ENCODE data around the gene KBTBD13. TPM values are rescaled to one million over a fixed set of nuclear protein-coding genes. Genes with fewer than 3 reads are reported as not detected.

Gene KBTBD13
- total RNA-seq, 1 experiment from 2014 or later = not detected

DNA sequence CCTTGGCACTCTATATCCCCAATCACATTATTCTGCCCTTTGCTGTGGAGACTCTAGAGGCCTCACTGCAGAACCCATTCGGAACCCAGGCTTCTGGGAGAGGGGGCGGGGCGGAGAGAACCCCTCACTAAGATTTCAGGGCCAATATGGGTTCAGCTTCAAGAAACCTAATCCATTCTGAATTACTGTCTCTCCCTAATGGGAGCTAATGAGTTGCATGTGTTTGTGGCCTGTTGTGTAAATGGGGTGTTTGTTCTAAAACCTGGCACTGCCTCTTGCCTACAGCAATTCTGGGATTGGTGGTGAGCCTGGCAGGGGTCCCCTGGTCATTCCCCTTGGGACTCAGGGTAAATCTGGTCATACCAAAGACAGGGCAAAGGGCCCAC, 8.2 kb upstream of the KBTBD13 start:
- TF ChIP-seq TCF7L2 (IDR thresholded peaks at IDR 0.05; ENCODE audit: low read depth, low read length) (no peak), SIN3A (IDR thresholded peaks at IDR 0.05; ENCODE audit: borderline replicate concordance, insufficient read depth, low read depth, low read length) (no peak), POLR2AphosphoS5 (IDR thresholded peaks at IDR 0.05; ENCODE audit: low read depth, low read length) (no peak)
- TF ChIP-seq, protein P1, sequence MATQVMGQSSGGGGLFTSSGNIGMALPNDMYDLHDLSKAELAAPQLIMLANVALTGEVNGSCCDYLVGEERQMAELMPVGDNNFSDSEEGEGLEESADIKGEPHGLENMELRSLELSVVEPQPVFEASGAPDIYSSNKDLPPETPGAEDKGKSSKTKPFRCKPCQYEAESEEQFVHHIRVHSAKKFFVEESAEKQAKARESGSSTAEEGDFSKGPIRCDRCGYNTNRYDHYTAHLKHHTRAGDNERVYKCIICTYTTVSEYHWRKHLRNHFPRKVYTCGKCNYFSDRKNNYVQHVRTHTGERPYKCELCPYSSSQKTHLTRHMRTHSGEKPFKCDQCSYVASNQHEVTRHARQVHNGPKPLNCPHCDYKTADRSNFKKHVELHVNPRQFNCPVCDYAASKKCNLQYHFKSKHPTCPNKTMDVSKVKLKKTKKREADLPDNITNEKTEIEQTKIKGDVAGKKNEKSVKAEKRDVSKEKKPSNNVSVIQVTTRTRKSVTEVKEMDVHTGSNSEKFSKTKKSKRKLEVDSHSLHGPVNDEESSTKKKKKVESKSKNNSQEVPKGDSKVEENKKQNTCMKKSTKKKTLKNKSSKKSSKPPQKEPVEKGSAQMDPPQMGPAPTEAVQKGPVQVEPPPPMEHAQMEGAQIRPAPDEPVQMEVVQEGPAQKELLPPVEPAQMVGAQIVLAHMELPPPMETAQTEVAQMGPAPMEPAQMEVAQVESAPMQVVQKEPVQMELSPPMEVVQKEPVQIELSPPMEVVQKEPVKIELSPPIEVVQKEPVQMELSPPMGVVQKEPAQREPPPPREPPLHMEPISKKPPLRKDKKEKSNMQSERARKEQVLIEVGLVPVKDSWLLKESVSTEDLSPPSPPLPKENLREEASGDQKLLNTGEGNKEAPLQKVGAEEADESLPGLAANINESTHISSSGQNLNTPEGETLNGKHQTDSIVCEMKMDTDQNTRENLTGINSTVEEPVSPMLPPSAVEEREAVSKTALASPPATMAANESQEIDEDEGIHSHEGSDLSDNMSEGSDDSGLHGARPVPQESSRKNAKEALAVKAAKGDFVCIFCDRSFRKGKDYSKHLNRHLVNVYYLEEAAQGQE (IDR thresholded peaks at IDR 0.05; ENCODE audit: insufficient read depth in 1 of 2, low read depth in 2 of 2, low read length in 1 of 2) = no peak
- TF ChIP-seq, protein P2, sequence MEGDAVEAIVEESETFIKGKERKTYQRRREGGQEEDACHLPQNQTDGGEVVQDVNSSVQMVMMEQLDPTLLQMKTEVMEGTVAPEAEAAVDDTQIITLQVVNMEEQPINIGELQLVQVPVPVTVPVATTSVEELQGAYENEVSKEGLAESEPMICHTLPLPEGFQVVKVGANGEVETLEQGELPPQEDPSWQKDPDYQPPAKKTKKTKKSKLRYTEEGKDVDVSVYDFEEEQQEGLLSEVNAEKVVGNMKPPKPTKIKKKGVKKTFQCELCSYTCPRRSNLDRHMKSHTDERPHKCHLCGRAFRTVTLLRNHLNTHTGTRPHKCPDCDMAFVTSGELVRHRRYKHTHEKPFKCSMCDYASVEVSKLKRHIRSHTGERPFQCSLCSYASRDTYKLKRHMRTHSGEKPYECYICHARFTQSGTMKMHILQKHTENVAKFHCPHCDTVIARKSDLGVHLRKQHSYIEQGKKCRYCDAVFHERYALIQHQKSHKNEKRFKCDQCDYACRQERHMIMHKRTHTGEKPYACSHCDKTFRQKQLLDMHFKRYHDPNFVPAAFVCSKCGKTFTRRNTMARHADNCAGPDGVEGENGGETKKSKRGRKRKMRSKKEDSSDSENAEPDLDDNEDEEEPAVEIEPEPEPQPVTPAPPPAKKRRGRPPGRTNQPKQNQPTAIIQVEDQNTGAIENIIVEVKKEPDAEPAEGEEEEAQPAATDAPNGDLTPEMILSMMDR (IDR thresholded peaks at IDR 0.05) = no peak
- H3K4me1 ChIP-seq (ENCODE audit: control insufficient read depth, insufficient read depth, low read length) = no peaks in the 10 kb centered on the region
- ChIA-PET CTCF (interaction anchor here (0.6 kb wide), 1 partner anchor 16 kb away, joined by 3 read pairs; no protein-coding TSS in a partner anchor), POLR2A (no interaction called here)
- ATAC-seq (no peak), DNase-seq (ENCODE audit: low read depth, low spot score) (no peak)
- H3K4me3 ChIP-seq (ENCODE audit: low read depth in 2 of 2, low read length in 2 of 2) = peak overlapping the region in 1 of 2 experiments; percentile 23; a peak in 1 of 4 replicates
- in situ Hi-C loops (cut with HindIII; ENCODE audit: low pct_unique_long_range_greater_than_20kb, low sequenced_read_pairs) (no loop called here), intact Hi-C loops (cut with micrococcal nuclease; ENCODE audit: unreplicated experiment) (loop anchor here (1.0 kb wide), 1 partner anchor 8 kb away; the partner anchor contains the start of gene KBTBD13)
- peaks cover 6% of the 10 kb centered on the region; the same call in 1 of the 2 replicates for H3K27me3 ChIP-seq (ENCODE audit: control insufficient read depth, insufficient read depth, low read length)
- BruUV-seq (replicated peaks) = no TSS peak
- no peaks in the 10 kb centered on the region for H3K36me3 ChIP-seq (ENCODE audit: control insufficient read depth, insufficient read depth, low read length)
- no peak overlapping the region for H3K27ac ChIP-seq (ENCODE audit: low read length)
- H3K9me3 ChIP-seq (ENCODE audit: control insufficient read depth, insufficient read depth, low read depth, low read length) = no peaks in the 10 kb centered on the region

DNA sequence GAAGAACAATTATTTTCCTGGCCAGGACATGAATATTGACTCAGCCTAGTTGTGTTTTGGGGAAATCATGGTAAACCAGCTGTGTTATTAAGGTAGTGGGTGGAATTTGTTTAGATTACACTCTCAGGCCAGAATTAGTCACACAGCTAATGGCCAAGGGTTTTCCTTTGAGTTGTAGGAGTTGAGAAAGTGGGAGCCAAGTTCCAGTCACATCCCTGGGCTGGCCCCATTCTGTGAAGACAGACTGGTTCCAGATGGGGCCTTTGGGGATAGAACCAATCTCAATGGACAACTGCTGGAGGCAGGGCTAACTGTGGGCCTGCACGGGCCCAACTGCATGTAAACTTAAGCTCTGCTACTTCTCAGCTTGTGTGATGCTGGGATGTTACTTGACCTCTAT, 7.4 kb upstream of the KBTBD13 start:
- Histone ChIP-seq H3K27ac (ENCODE audit: low read length) (no peak overlapping the region), H3K4me1 (ENCODE audit: control insufficient read depth, insufficient read depth, low read length) (no peaks in the 10 kb centered on the region), H3K27me3 (ENCODE audit: control insufficient read depth, insufficient read depth, low read length) (peaks cover 6% of the 10 kb centered on the region; the same call in 1 of the 2 replicates), H3K9me3 (ENCODE audit: control insufficient read depth, insufficient read depth, low read depth, low read length) (no peaks in the 10 kb centered on the region), H3K36me3 (ENCODE audit: control insufficient read depth, insufficient read depth, low read length) (no peaks in the 10 kb centered on the region), H3K4me3 (ENCODE audit: low read depth in 2 of 2, low read length in 2 of 2) (no peak overlapping the region)
- in situ Hi-C loops (cut with HindIII; ENCODE audit: low pct_unique_long_range_greater_than_20kb, low sequenced_read_pairs) = no loop called here
- POLR2A ChIA-PET = no interaction called here
- intact Hi-C loops (cut with micrococcal nuclease; ENCODE audit: unreplicated experiment) = no loop called here
- DNase-seq (ENCODE audit: low read depth, low spot score) (no peak), ATAC-seq (no peak)
- TF ChIP-seq SIN3A (IDR thresholded peaks at IDR 0.05; ENCODE audit: borderline replicate concordance, insufficient read depth, low read depth, low read length) = no peak
- no peak for TF ChIP-seq POLR2AphosphoS5 (IDR thresholded peaks at IDR 0.05; ENCODE audit: low read depth, low read length)
- TF ChIP-seq, protein P2 (IDR thresholded peaks at IDR 0.05) = no peak
- TF ChIP-seq TCF7L2 (IDR thresholded peaks at IDR 0.05; ENCODE audit: low read depth, low read length) = no peak
- TF ChIP-seq, protein P1 (IDR thresholded peaks at IDR 0.05; ENCODE audit: insufficient read depth in 1 of 2, low read depth in 2 of 2, low read length in 1 of 2) = no peak
- no TSS peak for BruUV-seq (replicated peaks)
- CTCF ChIA-PET = interaction anchor here (0.6 kb wide), 2 partner anchors 69 to 218 kb away, joined by 6 to 7 read pairs; partner anchors contain the start of gene PARP16

All from Panc1 (cell line).